Measurements from ENCODE around the gene ERC1.
"Not testable (repeated sequence)": the region's sequence is repeated elsewhere in the genome, so short reads cannot be mapped to it uniquely, and the experiment has no call there.

Gene ERC1

GRCh38 chr12:1091350-1091749 lies 100.3 kb downstream of the ERC1 start:
- Histone ChIP-seq H3K4me1 (ENCODE audit: control insufficient read depth in 1 of 2, insufficient read depth in 1 of 2, low read depth in 1 of 2, low read length in 1 of 2) (peaks cover 0 to 8% of the 10 kb centered on the region in 2 experiments), H3K9me3 (no peaks in the 10 kb centered on the region), H3K4me3 (ENCODE audit: low read depth in 1 of 2, low read length in 1 of 2) (no peak overlapping the region), H3K27me3 (no peaks in the 10 kb centered on the region), H3K27ac (no peak overlapping the region), H3K36me3 (no peaks in the 10 kb centered on the region)
- no peak for TF ChIP-seq CTCF (IDR thresholded peaks at IDR 0.05)

GRCh38 chr12:1093166-1093751 lies 102.2 kb downstream of the ERC1 start:
- H3K27ac ChIP-seq, result no peak overlapping the region
- no peaks in the 10 kb centered on the region for H3K27me3 ChIP-seq
- TF ChIP-seq CTCF (IDR thresholded peaks at IDR 0.05), result no peak
- peaks cover 0 to 8% of the 10 kb centered on the region in 2 experiments for H3K4me1 ChIP-seq (ENCODE audit: control insufficient read depth in 1 of 2, insufficient read depth in 1 of 2, low read depth in 1 of 2, low read length in 1 of 2)
- no peaks in the 10 kb centered on the region for H3K9me3 ChIP-seq
- no peak overlapping the region for H3K4me3 ChIP-seq (ENCODE audit: low read depth in 1 of 2, low read length in 1 of 2)
- no peaks in the 10 kb centered on the region for H3K36me3 ChIP-seq

- H3K4me3 ChIP-seq (ENCODE audit: low read depth in 1 of 2, low read length in 1 of 2), result no peak overlapping the region
- H3K27ac ChIP-seq, result no peak overlapping the region
- no peaks in the 10 kb centered on the region for H3K9me3 ChIP-seq
- no peaks in the 10 kb centered on the region for H3K36me3 ChIP-seq
- no peaks in the 10 kb centered on the region for H3K27me3 ChIP-seq
- H3K4me1 ChIP-seq (ENCODE audit: control insufficient read depth in 1 of 2, insufficient read depth in 1 of 2, low read depth in 1 of 2, low read length in 1 of 2), result peaks cover 0 to 8% of the 10 kb centered on the region in 2 experiments
- no peak for TF ChIP-seq CTCF (IDR thresholded peaks at IDR 0.05)
Observed at GRCh38 chr12:1094714-1095113, 103.7 kb downstream of the ERC1 start.

GRCh38 chr12:1099158-1099557 lies 108.1 kb downstream of the ERC1 start:
- H3K4me3 ChIP-seq (ENCODE audit: low read depth in 1 of 2, low read length in 1 of 2), result no peak overlapping the region
- no peaks in the 10 kb centered on the region for H3K27me3 ChIP-seq
- no peaks in the 10 kb centered on the region for H3K36me3 ChIP-seq
- H3K9me3 ChIP-seq, result no peaks in the 10 kb centered on the region
- H3K27ac ChIP-seq, result no peak overlapping the region
- no peak for TF ChIP-seq CTCF (IDR thresholded peaks at IDR 0.05)
- H3K4me1 ChIP-seq (ENCODE audit: control insufficient read depth in 1 of 2, insufficient read depth in 1 of 2, low read depth in 1 of 2, low read length in 1 of 2), result peaks cover 8 to 10% of the 10 kb centered on the region in 2 experiments

- peaks cover 8 to 10% of the 10 kb centered on the region in 2 experiments for H3K4me1 ChIP-seq (ENCODE audit: control insufficient read depth in 1 of 2, insufficient read depth in 1 of 2, low read depth in 1 of 2, low read length in 1 of 2)
- H3K4me3 ChIP-seq (ENCODE audit: low read depth in 1 of 2, low read length in 1 of 2); H3K27me3 ChIP-seq; H3K27ac ChIP-seq; H3K36me3 ChIP-seq; H3K9me3 ChIP-seq: not testable (repeated sequence)
Observed at GRCh38 chr12:1099618-1100017, 108.6 kb downstream of the ERC1 start.

- TF ChIP-seq CTCF (IDR thresholded peaks at IDR 0.05), result no peak
- peaks cover 8 to 16% of the 10 kb centered on the region in 2 experiments for H3K4me1 ChIP-seq (ENCODE audit: control insufficient read depth in 1 of 2, insufficient read depth in 1 of 2, low read depth in 1 of 2, low read length in 1 of 2)
- H3K27me3 ChIP-seq, result no peaks in the 10 kb centered on the region
- H3K9me3 ChIP-seq, result no peaks in the 10 kb centered on the region
- H3K36me3 ChIP-seq, result no peaks in the 10 kb centered on the region
- no peak overlapping the region for H3K27ac ChIP-seq
- H3K4me3 ChIP-seq (ENCODE audit: low read depth in 1 of 2, low read length in 1 of 2), result no peak overlapping the region
Observed at GRCh38 chr12:1102115-1102514, 111.1 kb downstream of the ERC1 start.
